CD8-positive, alpha-beta memory T cell (primary cell): ENCODE measurements around the gene OVOL3. TPM values are rescaled to one million over a fixed set of nuclear protein-coding genes. Genes with fewer than 3 reads are reported as not detected.
A peak's percentile ranks its signal among the peaks of the same experiment; 100 is the strongest.

Experiments used
- CTCF ChIA-PET: fragments of 350-600 bp; sonication (Branson Sonifier 250); formaldehyde crosslinking; loops from one replicate; lab custom pipeline; 2021; ENCODE audit warnings: antibody characterized with exemption; lab: Charles Lee
- POLR2A ChIA-PET: fragments of 350-600 bp; sonication (Branson Sonifier 250); formaldehyde crosslinking; loops from one replicate; lab custom pipeline; 2021; ENCODE audit warnings: antibody characterized with exemption; lab: Charles Lee
- DNase-seq, 5 donors: peaks; one replicate each; pipeline versions ENCODE4 v3.0.0 to v3.0.0-alpha.2; 2020 to 2022; ENCODE audit warnings: mixed read lengths in 1 of 5
- H3K27ac ChIP-seq: one replicate; pipeline ENCODE4 v1.7.0; 2013; ENCODE audit warnings: low read depth, mild to moderate bottlenecking, low read length, moderate library complexity
- H3K27me3 ChIP-seq: 2 replicates; pipeline ENCODE4 v1.7.0; 2013; ENCODE audit warnings: low read length, mild to moderate bottlenecking; ENCODE audit not compliant: insufficient read depth, poor library complexity, severe bottlenecking
- H3K36me3 ChIP-seq: 2 replicates; pipeline ENCODE4 v1.7.0; 2013; ENCODE audit warnings: mild to moderate bottlenecking, low read length, moderate library complexity; ENCODE audit not compliant: insufficient read depth
- H3K4me1 ChIP-seq: 2 replicates; pipeline ENCODE4 v1.7.0; 2013; ENCODE audit warnings: mild to moderate bottlenecking, low read length, moderate library complexity; ENCODE audit not compliant: insufficient read depth
- H3K4me3 ChIP-seq: 2 replicates; pipeline ENCODE4 v1.7.0; 2013; ENCODE audit warnings: mild to moderate bottlenecking, low read length
- H3K9me3 ChIP-seq: 2 replicates; pipeline ENCODE4 v1.7.0; 2013; ENCODE audit warnings: mild to moderate bottlenecking, low read length
- H3K27ac Mint-ChIP-seq, 8 donors: one replicate each; pipeline ENCODE4 v1.8.0; 2020 to 2021; ENCODE audit warnings: mixed read lengths in 8 of 8, mild to moderate bottlenecking in 6 of 8, inconsistent platforms in 3 of 8, moderate library complexity in 3 of 8
- H3K27me3 Mint-ChIP-seq, 2 donors: one replicate each; pipeline ENCODE4 v1.8.0; 2020 to 2021; ENCODE audit warnings: mixed read lengths in 2 of 2, mild to moderate bottlenecking in 1 of 2, moderate library complexity in 1 of 2
- H3K36me3 Mint-ChIP-seq, 3 donors: one replicate each; pipeline ENCODE4 v1.8.0; 2020 to 2021; ENCODE audit warnings: mixed read lengths in 3 of 3, inconsistent platforms in 1 of 3, mild to moderate bottlenecking in 1 of 3
- H3K4me1 Mint-ChIP-seq, 3 donors: one replicate each; pipeline ENCODE4 v1.8.0; 2020 to 2021; ENCODE audit warnings: mixed read lengths in 3 of 3, inconsistent platforms in 1 of 3, mild to moderate bottlenecking in 1 of 3
- H3K4me3 Mint-ChIP-seq, 7 donors: one replicate each; pipeline ENCODE4 v1.8.0; 2020 to 2021; ENCODE audit warnings: mixed read lengths in 7 of 7, mild to moderate bottlenecking in 6 of 7, moderate library complexity in 4 of 7, inconsistent platforms in 2 of 7
- H3K9me3 Mint-ChIP-seq, 5 donors: one replicate each; pipeline ENCODE4 v1.8.0; 2020 to 2022; ENCODE audit warnings: mixed read lengths in 5 of 5, mild to moderate bottlenecking in 3 of 5, moderate library complexity in 2 of 5, inconsistent platforms in 1 of 5
- polyA plus RNA-seq: library from polyadenylated mRNA; unstranded; fragments of 300-500 nt; fragmentation: Illumina TruSeq; gene quantifications from one replicate; pipeline ENCODE4 v1.2.3, GENCODE V29; 2021
- total RNA-seq, 2 experiments: library from RNA; stranded (reverse); gene quantifications; one replicate each; pipeline ENCODE4 v1.2.3, GENCODE V29; 2021

The OVOL3 gene
- total and polyA plus RNA-seq, 3 experiments from 2014 or later: not detected

- H3K27ac Mint-ChIP-seq: peak overlapping the region in 1 of 8 donors; percentile 66
- Histone ChIP-seq H3K4me3 (no peak overlapping the region), H3K9me3 (no peaks in the 10 kb centered on the region), H3K27me3 (no peaks in the 10 kb centered on the region), H3K27ac (no peak overlapping the region), H3K4me1 (no peaks in the 10 kb centered on the region), H3K36me3 (no peaks in the 10 kb centered on the region)
- H3K36me3 Mint-ChIP-seq: peaks cover 0 to 3% (median 0%) of the 10 kb centered on the region in 3 donors
- H3K4me3 Mint-ChIP-seq: no peak overlapping the region
- ChIA-PET POLR2A (no interaction called here), CTCF (no interaction called here)
- peaks cover 2 to 14% (median 10%) of the 10 kb centered on the region in 3 donors for H3K4me1 Mint-ChIP-seq
- H3K27me3 Mint-ChIP-seq: no peaks in the 10 kb centered on the region
- DNase-seq: no peak
- no peaks in the 10 kb centered on the region for H3K9me3 Mint-ChIP-seq
Observed at GRCh38 chr19:36092566-36092965, 18.4 kb upstream of the OVOL3 start.

DNA sequence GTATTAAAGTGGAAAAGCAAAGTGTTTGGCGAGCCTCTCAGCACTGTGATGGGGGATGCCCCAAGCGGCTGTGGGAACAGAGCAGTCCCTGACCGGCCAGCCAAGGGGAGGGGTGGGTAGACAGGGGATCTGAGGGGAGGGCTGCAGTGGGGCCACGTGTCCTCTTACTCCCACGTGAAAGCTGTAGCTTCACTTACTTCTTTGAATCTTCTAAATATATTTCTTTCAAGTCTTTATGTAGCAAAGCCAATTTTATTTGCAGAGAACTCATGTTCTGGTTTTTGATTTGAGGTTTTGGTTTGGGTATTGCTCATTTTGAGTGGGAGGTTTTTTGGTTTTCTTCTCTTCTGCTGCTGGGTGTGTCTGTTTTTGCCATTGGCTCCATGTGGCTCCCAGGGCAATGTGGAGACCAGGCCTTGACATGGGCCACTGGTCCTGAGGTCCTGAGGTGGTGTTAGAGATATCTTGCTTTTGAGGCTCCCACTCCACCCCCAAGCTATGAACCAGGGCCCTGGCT lies 17.7 kb upstream of the OVOL3 start:
- no peak overlapping the region for H3K4me3 ChIP-seq
- Mint-ChIP-seq H3K27ac (peak overlapping the region in 5 of 8 donors; percentile 30 to 54 (median 41)), H3K4me1 (peaks cover 2 to 14% (median 10%) of the 10 kb centered on the region in 3 donors), H3K9me3 (no peaks in the 10 kb centered on the region), H3K36me3 (peaks cover 0 to 3% (median 0%) of the 10 kb centered on the region in 3 donors), H3K27me3 (no peaks in the 10 kb centered on the region), H3K4me3 (no peak overlapping the region)
- H3K4me1 ChIP-seq: no peaks in the 10 kb centered on the region
- no peak for DNase-seq
- H3K9me3 ChIP-seq: no peaks in the 10 kb centered on the region
- H3K27me3 ChIP-seq: no peaks in the 10 kb centered on the region
- ChIA-PET POLR2A (no interaction called here), CTCF (no interaction called here)
- no peak overlapping the region for H3K27ac ChIP-seq
- H3K36me3 ChIP-seq: no peaks in the 10 kb centered on the region

- CTCF ChIA-PET: no interaction called here
- H3K36me3 Mint-ChIP-seq: peaks cover 0 to 3% (median 0%) of the 10 kb centered on the region in 3 donors
- no peak for DNase-seq
- Histone ChIP-seq H3K27ac (no peak overlapping the region), H3K27me3 (no peaks in the 10 kb centered on the region), H3K9me3 (no peaks in the 10 kb centered on the region), H3K4me1 (no peaks in the 10 kb centered on the region), H3K36me3 (no peaks in the 10 kb centered on the region), H3K4me3 (no peak overlapping the region)
- H3K27ac Mint-ChIP-seq: peak overlapping the region in 6 of 8 donors; percentile 33 to 58 (median 44)
- H3K4me3 Mint-ChIP-seq: no peak overlapping the region
- H3K27me3 Mint-ChIP-seq: no peaks in the 10 kb centered on the region
- H3K9me3 Mint-ChIP-seq: no peaks in the 10 kb centered on the region
- POLR2A ChIA-PET: no interaction called here
- H3K4me1 Mint-ChIP-seq: peaks cover 2 to 14% (median 10%) of the 10 kb centered on the region in 3 donors
Observed at GRCh38 chr19:36093687-36094086, 17.3 kb upstream of the OVOL3 start.

DNA sequence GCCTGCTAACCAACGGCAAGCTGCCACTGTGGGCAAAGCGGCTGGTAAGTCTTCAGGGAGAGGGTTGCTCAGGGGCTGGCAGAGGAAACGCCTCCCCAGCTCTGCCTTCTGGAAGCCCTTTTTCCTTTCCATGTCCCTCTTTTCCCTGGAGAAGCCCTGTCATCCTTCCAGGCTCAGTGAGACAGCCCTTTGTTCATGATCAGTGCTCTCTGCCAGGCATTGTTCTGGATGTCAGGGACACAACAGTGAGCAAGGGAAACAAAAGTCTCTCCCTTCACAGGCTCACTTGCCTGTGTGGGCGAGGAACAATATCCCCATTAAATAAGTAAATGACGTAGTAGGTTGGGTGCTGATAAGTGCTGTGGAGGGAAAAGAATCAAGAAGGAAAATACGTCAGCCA lies 13.9 kb upstream of the OVOL3 start:
- no peaks in the 10 kb centered on the region for H3K4me1 ChIP-seq
- DNase-seq: no peak
- Mint-ChIP-seq H3K36me3 (peaks cover 0 to 3% (median 0%) of the 10 kb centered on the region in 3 donors), H3K9me3 (no peaks in the 10 kb centered on the region), H3K27ac (peak overlapping the region in 3 of 8 donors; percentile 60 to 87 (median 70)), H3K27me3 (no peaks in the 10 kb centered on the region), H3K4me1 (peaks cover 2 to 14% (median 10%) of the 10 kb centered on the region in 3 donors), H3K4me3 (no peak overlapping the region)
- no peak overlapping the region for H3K4me3 ChIP-seq
- no peaks in the 10 kb centered on the region for H3K27me3 ChIP-seq
- ChIA-PET CTCF (no interaction called here), POLR2A (no interaction called here)
- no peaks in the 10 kb centered on the region for H3K9me3 ChIP-seq
- H3K36me3 ChIP-seq: no peaks in the 10 kb centered on the region
- H3K27ac ChIP-seq: no peak overlapping the region

DNA sequence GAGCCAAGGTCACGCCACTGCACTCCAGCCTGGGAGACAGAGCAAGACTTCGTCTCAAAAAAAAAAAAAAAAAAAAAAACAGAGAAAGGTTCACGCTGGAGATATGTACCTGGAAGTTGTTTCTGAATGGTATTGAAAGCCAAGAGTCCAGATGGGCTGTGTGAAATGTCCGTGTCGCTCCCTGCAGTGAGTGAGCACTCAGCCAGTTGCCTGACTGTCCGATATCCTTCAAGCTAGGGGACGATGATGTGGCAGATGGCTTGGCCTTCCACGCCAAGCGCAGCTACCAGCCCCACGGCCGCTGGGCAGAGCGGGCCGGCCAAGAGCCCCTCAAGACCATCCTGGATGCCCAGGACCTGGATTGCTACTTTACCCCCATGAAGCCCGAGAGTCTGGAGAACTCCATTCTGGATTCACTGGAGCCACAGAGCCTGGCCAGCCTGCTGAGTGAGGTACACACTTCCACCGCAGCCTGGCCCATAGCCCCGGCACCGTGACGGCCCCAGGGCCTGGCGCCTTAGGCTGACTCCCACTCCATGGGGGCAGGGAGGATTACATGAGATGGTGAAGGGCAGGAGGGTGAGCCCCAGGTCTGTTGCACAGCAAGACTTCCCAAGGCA lies 11.7 kb upstream of the OVOL3 start:
- Mint-ChIP-seq H3K27ac (no peak overlapping the region), H3K36me3 (peaks cover 0 to 3% (median 3%) of the 10 kb centered on the region in 3 donors), H3K27me3 (no peaks in the 10 kb centered on the region), H3K4me1 (no peaks in the 10 kb centered on the region), H3K9me3 (no peaks in the 10 kb centered on the region), H3K4me3 (no peak overlapping the region)
- Histone ChIP-seq H3K27me3 (no peaks in the 10 kb centered on the region), H3K27ac (no peak overlapping the region), H3K36me3 (no peaks in the 10 kb centered on the region), H3K9me3 (no peaks in the 10 kb centered on the region), H3K4me1 (no peaks in the 10 kb centered on the region), H3K4me3 (no peak overlapping the region)
- POLR2A ChIA-PET: no interaction called here
- no peak for DNase-seq
- CTCF ChIA-PET: interaction anchor here (1.4 kb wide), 1 partner anchor 29 kb away, joined by 3 read pairs; no protein-coding TSS in a partner anchor

GRCh38 chr19:36100476-36100875 lies 10.5 kb upstream of the OVOL3 start:
- Histone ChIP-seq H3K27me3 (no peaks in the 10 kb centered on the region), H3K4me1 (no peaks in the 10 kb centered on the region), H3K36me3 (no peaks in the 10 kb centered on the region), H3K27ac (no peak overlapping the region), H3K4me3 (no peak overlapping the region), H3K9me3 (no peaks in the 10 kb centered on the region)
- POLR2A ChIA-PET: no interaction called here
- H3K36me3 Mint-ChIP-seq: peaks cover 0 to 3% (median 3%) of the 10 kb centered on the region in 3 donors
- CTCF ChIA-PET: no interaction called here
- H3K4me3 Mint-ChIP-seq: no peak overlapping the region
- no peak for DNase-seq
- no peaks in the 10 kb centered on the region for H3K9me3 Mint-ChIP-seq
- no peaks in the 10 kb centered on the region for H3K4me1 Mint-ChIP-seq
- H3K27ac Mint-ChIP-seq: peak overlapping the region in 1 of 8 donors; percentile 63
- H3K27me3 Mint-ChIP-seq: no peaks in the 10 kb centered on the region

GRCh38 chr19:36101550-36102327 lies 9.2 kb upstream of the OVOL3 start:
- Mint-ChIP-seq H3K9me3 (no peaks in the 10 kb centered on the region), H3K4me1 (no peaks in the 10 kb centered on the region), H3K36me3 (peaks cover 0 to 7% (median 3%) of the 10 kb centered on the region in 3 donors), H3K27me3 (no peaks in the 10 kb centered on the region), H3K27ac (no peak overlapping the region), H3K4me3 (no peak overlapping the region)
- POLR2A ChIA-PET: interaction anchor here (0.5 kb wide), 1 partner anchor 21 kb away, joined by 3 read pairs; no protein-coding TSS in a partner anchor
- Histone ChIP-seq H3K27ac (no peak overlapping the region), H3K4me1 (no peaks in the 10 kb centered on the region), H3K9me3 (no peaks in the 10 kb centered on the region), H3K4me3 (no peak overlapping the region), H3K36me3 (no peaks in the 10 kb centered on the region), H3K27me3 (no peaks in the 10 kb centered on the region)
- DNase-seq: no peak
- CTCF ChIA-PET: no interaction called here

DNA sequence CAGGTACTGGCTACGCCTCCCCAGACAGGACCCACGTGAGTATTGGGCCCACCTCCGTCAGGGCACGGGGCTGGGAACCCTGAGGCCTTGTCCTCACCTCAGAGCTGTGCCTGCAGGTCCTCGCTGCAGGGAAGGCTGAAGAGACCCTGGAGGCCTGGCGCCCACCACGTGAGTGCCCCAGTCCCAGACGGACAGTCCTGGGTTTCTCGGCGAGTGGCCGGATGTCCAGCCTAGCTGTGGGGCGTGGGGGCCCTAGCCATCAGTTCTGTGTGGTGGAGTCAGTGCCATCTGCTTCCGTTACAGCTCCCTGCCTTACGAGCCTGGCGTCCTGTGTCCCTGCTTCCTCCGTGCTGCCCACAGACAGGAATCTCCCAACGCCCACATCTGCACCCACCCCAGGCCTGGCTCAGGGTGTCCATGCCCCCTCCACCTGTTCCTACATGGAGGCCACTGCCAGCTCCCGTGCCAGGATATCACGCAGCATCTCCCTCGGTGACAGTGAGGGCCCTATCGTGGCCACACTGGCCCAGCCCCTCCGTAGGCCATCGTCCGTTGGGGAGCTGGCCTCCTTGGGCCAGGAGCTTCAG lies 7.8 kb upstream of the OVOL3 start:
- Mint-ChIP-seq H3K36me3 (peaks cover 0 to 11% (median 0%) of the 10 kb centered on the region in 3 donors), H3K27ac (no peak overlapping the region), H3K4me3 (no peak overlapping the region), H3K9me3 (no peaks in the 10 kb centered on the region), H3K4me1 (no peaks in the 10 kb centered on the region), H3K27me3 (no peaks in the 10 kb centered on the region)
- Histone ChIP-seq H3K4me3 (no peak overlapping the region), H3K4me1 (no peaks in the 10 kb centered on the region), H3K27me3 (no peaks in the 10 kb centered on the region), H3K36me3 (no peaks in the 10 kb centered on the region), H3K27ac (no peak overlapping the region), H3K9me3 (no peaks in the 10 kb centered on the region)
- CTCF ChIA-PET: no interaction called here
- DNase-seq: no peak
- POLR2A ChIA-PET: no interaction called here
